Upper lobe of left lung (tissue), 4 donors: ENCODE data around the gene MSI2.

Experiments
- CTCF ChIP-seq, 6 experiments: fragments of 450-650 bp in 4 of 6; fragments of 200-600 bp in 2 of 6; sonication (generic) in 2 of 6; IDR thresholded peaks; one replicate each; pipeline ENCODE4 v1.5.1; 2016 to 2019; ENCODE audit warnings: antibody characterized with exemption in 6 of 6
- EP300 ChIP-seq, 4 donors: sonication (generic); formaldehyde crosslinking; IDR thresholded peaks; one replicate each; pipeline ENCODE4 v1.5.1; 2017; ENCODE audit warnings: antibody characterized with exemption in 4 of 4, control low read depth in 2 of 4
- POLR2A ChIP-seq, 4 donors: fragments of 450-650 bp; IDR thresholded peaks; one replicate each; pipeline ENCODE4 v1.5.1; 2016 to 2017; ENCODE audit warnings: antibody characterized with exemption in 4 of 4, mild to moderate bottlenecking in 2 of 4
- POLR2AphosphoS5 ChIP-seq, 2 donors: sonication (generic); formaldehyde crosslinking; IDR thresholded peaks; one replicate each; pipeline ENCODE4 v1.5.1; 2017; ENCODE audit warnings: antibody characterized with exemption in 2 of 2

GRCh38 chr17:57617218-57617617, 360.9 kb downstream of the MSI2 start:
- TF ChIP-seq CTCF (IDR thresholded peaks at IDR 0.05) = no peak
- no peak for TF ChIP-seq EP300 (IDR thresholded peaks at IDR 0.05)
- no peak for TF ChIP-seq POLR2A (IDR thresholded peaks at IDR 0.05)
- no peak for TF ChIP-seq POLR2AphosphoS5 (IDR thresholded peaks at IDR 0.05)
